Measurements from ENCODE around the gene BRI3. TPM values are rescaled to one million over a fixed set of nuclear protein-coding genes. Genes with fewer than 3 reads are reported as not detected.

The BRI3 gene
- total RNA-seq, 1 experiment from 2014 or later, result 154 TPM

DNA sequence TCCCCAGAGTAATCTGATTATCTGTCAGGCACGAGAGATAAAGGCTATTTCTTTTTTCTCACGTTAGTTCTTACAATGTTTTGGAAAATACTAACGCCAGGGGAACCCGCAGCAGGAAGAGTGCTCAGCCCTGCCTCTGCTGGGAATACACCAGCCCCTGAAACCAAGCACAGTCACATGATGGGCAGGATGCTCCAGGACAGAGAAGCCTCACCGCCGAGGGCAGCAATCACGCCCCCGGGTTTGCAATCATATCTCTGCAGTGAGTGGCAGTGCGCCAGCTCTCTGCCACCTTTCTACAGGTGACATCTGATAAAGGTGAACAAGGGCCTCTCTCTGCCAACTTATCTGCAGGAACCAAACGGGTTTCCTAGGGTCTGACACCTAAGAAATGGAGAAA, 39.8 kb downstream of the BRI3 start:
- H3K27me3 Mint-ChIP-seq (ENCODE audit: insufficient read depth, unreplicated experiment), result no peaks in the 10 kb centered on the region
- TF ChIP-seq, protein P1, sequence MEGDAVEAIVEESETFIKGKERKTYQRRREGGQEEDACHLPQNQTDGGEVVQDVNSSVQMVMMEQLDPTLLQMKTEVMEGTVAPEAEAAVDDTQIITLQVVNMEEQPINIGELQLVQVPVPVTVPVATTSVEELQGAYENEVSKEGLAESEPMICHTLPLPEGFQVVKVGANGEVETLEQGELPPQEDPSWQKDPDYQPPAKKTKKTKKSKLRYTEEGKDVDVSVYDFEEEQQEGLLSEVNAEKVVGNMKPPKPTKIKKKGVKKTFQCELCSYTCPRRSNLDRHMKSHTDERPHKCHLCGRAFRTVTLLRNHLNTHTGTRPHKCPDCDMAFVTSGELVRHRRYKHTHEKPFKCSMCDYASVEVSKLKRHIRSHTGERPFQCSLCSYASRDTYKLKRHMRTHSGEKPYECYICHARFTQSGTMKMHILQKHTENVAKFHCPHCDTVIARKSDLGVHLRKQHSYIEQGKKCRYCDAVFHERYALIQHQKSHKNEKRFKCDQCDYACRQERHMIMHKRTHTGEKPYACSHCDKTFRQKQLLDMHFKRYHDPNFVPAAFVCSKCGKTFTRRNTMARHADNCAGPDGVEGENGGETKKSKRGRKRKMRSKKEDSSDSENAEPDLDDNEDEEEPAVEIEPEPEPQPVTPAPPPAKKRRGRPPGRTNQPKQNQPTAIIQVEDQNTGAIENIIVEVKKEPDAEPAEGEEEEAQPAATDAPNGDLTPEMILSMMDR (IDR thresholded peaks at IDR 0.05; ENCODE audit: unreplicated experiment), result no peak
- no peak overlapping the region for H3K4me3 Mint-ChIP-seq (ENCODE audit: unreplicated experiment)
- no TSS peak for BruUV-seq (replicated peaks)
- no peaks in the 10 kb centered on the region for H3K9me3 Mint-ChIP-seq (ENCODE audit: unreplicated experiment)
- no peak for DNase-seq (ENCODE audit: unreplicated experiment)
- ChIA-PET CTCF (interaction anchor here (0.5 to 0.9 kb wide), 2 partner anchors 25 to 81 kb away, joined by 3 to 5 read pairs; no protein-coding TSS in a partner anchor), POLR2A (interaction anchor here (1.6 kb wide), 1 partner anchor 34 kb away, joined by 3 read pairs; no protein-coding TSS in a partner anchor)
- intact Hi-C loops (cut with micrococcal nuclease), result no loop called here
- H3K36me3 Mint-ChIP-seq (ENCODE audit: insufficient read depth, unreplicated experiment), result peaks cover 30% of the 10 kb centered on the region
- no peak overlapping the region for H3K27ac Mint-ChIP-seq (ENCODE audit: low read depth, unreplicated experiment)
- peaks cover under 1% of the 10 kb centered on the region for H3K4me1 Mint-ChIP-seq (ENCODE audit: insufficient read depth, unreplicated experiment)

DNA sequence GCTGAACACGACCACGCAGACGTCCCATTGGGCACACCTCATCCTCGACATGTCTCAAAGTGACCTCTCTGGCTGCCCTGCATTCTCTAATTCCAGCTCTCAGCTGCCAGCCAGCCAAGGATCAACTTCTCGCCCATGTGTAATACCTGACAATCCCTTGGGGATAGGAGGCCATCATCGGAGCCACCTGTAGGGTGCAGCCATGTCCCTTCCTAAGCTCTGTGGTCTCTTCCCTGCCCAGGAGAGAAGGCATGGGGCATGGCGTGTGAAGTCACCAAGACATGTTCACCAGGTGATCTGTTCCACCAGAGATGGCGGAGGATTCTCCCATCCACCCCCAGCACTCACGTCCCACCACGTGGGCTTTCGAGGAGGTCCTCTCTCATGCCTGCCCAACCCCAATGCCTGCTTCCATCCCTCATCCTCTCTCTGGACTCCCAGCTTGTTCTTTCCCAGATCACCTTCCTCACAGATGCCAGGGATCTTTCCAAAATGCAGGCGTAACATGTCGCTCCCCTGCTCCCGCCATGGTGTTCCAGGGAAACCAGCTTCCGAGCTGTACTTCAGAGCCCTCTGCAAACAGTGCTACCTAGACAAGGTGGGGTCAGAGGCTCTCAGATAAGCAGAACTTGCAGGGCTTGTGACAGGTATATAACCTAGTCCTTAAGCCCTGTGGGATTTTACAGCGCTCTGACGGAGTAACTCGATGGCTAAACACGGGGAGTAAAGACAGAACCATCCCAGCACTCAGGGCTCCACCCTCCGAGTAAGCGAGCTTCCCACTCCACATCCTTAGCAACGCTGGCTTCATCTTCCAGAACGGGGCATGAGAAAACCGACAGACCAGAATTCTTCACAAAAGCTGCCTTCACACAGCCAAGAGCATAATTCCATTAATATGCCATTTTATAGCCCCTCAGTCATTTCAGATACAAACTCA, 41.1 kb downstream of the BRI3 start:
- CTCF ChIA-PET, result interaction anchor here (0.6 to 1.2 kb wide), 3 partner anchors 10 to 79 kb away, joined by 3 to 5 read pairs (median 4); no protein-coding TSS in a partner anchor
- BruUV-seq (replicated peaks), result no TSS peak
- no peak overlapping the region for H3K4me3 Mint-ChIP-seq (ENCODE audit: unreplicated experiment)

DNA sequence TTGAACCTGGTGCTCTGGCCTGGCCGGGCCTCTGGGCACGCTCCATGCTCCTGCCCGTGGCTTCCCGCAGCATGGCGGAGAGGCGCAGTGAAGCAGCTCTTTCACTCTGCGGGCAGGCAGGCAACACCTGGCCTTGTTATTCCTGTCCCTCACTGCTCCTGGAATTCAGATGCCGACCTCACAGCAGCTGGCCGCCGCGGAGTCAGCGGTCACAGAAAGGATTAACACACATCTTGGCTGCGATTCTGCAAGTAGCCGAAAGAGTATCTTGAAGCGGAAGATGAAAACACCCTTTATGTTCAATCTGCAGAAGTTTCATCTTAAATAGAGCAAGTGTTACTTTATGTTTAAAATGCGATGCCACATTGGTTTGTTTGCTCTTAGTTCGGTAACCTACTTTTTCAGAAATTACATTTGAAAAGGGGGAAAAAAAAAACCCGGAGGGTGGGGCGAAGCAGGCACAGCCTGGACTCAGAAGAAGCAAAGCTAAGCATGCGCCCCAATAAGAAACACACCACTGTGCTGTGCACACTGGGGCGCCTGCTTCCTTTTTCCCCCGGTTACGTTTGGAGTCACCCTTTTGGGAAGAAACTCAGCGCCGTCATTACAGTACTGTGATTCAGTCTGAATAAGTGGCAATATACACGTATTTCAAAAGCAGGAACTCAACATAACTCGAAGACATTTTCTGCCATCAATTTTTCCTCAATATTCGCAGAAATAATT, 42.3 kb downstream of the BRI3 start:
- no peak overlapping the region for H3K27ac Mint-ChIP-seq (ENCODE audit: low read depth, unreplicated experiment)
- H3K27me3 Mint-ChIP-seq (ENCODE audit: insufficient read depth, unreplicated experiment), result no peaks in the 10 kb centered on the region
- BruUV-seq (replicated peaks), result no TSS peak
- intact Hi-C loops (cut with micrococcal nuclease), result no loop called here
- TF ChIP-seq, protein P1 (IDR thresholded peaks at IDR 0.05; ENCODE audit: unreplicated experiment), result no peak
- ChIA-PET CTCF (interaction anchor here (0.7 to 1.2 kb wide), 3 partner anchors 9 to 81 kb away, joined by 3 to 5 read pairs (median 3); no protein-coding TSS in a partner anchor), POLR2A (interaction anchor here (0.9 to 3.3 kb wide), 3 partner anchors 12 to 77 kb away, joined by 3 to 9 read pairs (median 3); partner anchors contain the start of gene BAIAP2L1)
- H3K4me3 Mint-ChIP-seq (ENCODE audit: unreplicated experiment), result no peak overlapping the region
- H3K36me3 Mint-ChIP-seq (ENCODE audit: insufficient read depth, unreplicated experiment), result peaks cover 11% of the 10 kb centered on the region
- no peaks in the 10 kb centered on the region for H3K9me3 Mint-ChIP-seq (ENCODE audit: unreplicated experiment)
- H3K4me1 Mint-ChIP-seq (ENCODE audit: insufficient read depth, unreplicated experiment), result peaks cover 7% of the 10 kb centered on the region
- DNase-seq (ENCODE audit: unreplicated experiment), result no peak

More for the DNA sequence above, 41.1 kb downstream of the BRI3 start:
- H3K9me3 Mint-ChIP-seq (ENCODE audit: unreplicated experiment), result no peaks in the 10 kb centered on the region
- POLR2A ChIA-PET, result interaction anchor here (3.3 kb wide), 1 partner anchor 78 kb away, joined by 9 read pairs; the partner anchor contains the start of gene BAIAP2L1
- peak; percentile 12 for DNase-seq (ENCODE audit: unreplicated experiment)
- peaks cover 17% of the 10 kb centered on the region for H3K36me3 Mint-ChIP-seq (ENCODE audit: insufficient read depth, unreplicated experiment)
- H3K27ac Mint-ChIP-seq (ENCODE audit: low read depth, unreplicated experiment), result no peak overlapping the region
- TF ChIP-seq, protein P1 (IDR thresholded peaks at IDR 0.05; ENCODE audit: unreplicated experiment), result no peak
- H3K27me3 Mint-ChIP-seq (ENCODE audit: insufficient read depth, unreplicated experiment), result no peaks in the 10 kb centered on the region
- peaks cover 7% of the 10 kb centered on the region for H3K4me1 Mint-ChIP-seq (ENCODE audit: insufficient read depth, unreplicated experiment)
- intact Hi-C loops (cut with micrococcal nuclease), result no loop called here
